Measurements from ENCODE around the gene MYPN.

GRCh38 chr10:68242051-68242450 is 132.8 kb downstream of the MYPN start:
- TF ChIP-seq MYC (IDR thresholded peaks at IDR 0.05; ENCODE audit: borderline replicate concordance, low read length) = no peak
- no peak for TF ChIP-seq SREBF2 (IDR thresholded peaks at IDR 0.05)
- TF ChIP-seq RNF2 (IDR thresholded peaks at IDR 0.05; ENCODE audit: borderline replicate concordance, low read depth) = no peak
- no peak for TF ChIP-seq FOSL2 (IDR thresholded peaks at IDR 0.05)
- no peak for TF ChIP-seq FOSL2 (CRISPR knock-in tag; IDR thresholded peaks at IDR 0.05)
- TF ChIP-seq CTCF (IDR thresholded peaks at IDR 0.05) = no peak
